HPDE6-E6E7 (cell line): ENCODE results near the gene DGKZ.
"Not testable (repeated sequence)": the region's sequence is repeated elsewhere in the genome, so short reads cannot be mapped to it uniquely, and the experiment has no call there.

Experiments
- DNase-seq: peaks from one replicate; pipeline ENCODE4 v3.0.0; 2011; ENCODE audit warnings: missing footprints; ENCODE audit errors: extremely low spot score

The DGKZ gene, protein sequence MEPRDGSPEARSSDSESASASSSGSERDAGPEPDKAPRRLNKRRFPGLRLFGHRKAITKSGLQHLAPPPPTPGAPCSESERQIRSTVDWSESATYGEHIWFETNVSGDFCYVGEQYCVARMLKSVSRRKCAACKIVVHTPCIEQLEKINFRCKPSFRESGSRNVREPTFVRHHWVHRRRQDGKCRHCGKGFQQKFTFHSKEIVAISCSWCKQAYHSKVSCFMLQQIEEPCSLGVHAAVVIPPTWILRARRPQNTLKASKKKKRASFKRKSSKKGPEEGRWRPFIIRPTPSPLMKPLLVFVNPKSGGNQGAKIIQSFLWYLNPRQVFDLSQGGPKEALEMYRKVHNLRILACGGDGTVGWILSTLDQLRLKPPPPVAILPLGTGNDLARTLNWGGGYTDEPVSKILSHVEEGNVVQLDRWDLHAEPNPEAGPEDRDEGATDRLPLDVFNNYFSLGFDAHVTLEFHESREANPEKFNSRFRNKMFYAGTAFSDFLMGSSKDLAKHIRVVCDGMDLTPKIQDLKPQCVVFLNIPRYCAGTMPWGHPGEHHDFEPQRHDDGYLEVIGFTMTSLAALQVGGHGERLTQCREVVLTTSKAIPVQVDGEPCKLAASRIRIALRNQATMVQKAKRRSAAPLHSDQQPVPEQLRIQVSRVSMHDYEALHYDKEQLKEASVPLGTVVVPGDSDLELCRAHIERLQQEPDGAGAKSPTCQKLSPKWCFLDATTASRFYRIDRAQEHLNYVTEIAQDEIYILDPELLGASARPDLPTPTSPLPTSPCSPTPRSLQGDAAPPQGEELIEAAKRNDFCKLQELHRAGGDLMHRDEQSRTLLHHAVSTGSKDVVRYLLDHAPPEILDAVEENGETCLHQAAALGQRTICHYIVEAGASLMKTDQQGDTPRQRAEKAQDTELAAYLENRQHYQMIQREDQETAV

GRCh38 chr11:46346886-46347636, at the start of gene DGKZ:
DGKZ (plus strand) TSS chr11:46347463; CDS start chr11:46347660, 197 bp downstream.
- DNase-seq, result peak; percentile 76

DNA sequence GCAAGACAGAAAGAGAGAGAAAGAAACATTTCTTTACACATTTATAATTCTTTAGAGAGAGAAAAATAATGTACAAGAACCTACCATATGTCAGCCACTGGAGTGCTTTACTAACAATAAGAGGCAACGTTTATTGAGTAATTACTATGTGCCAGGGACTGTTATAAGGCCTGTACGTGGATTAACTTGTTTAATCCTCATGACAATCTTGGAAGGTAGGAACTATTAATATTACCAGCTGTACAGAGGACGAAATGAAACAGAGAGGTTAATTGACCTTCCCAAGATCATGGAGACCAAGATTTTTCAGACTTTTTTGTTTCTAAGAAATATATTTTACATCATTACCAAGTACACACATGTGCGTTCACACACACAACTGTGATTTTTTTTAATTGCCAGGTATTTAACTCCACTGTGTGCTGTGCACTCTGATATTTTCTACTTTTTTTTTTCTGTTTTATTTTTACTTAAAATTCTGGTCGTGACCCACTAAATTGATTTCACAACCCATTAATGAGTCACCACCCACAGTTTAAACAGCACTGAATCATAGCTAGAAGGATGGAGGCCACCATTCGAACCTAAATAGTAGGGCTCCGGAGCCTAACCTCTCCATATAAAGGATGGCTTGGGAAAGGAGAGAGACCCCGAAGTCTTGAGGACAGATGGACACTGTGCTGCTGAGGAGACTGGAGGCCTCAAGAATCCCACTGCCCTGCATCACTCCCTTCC, 48.4 kb upstream of the DGKZ start:
- DNase-seq, result peak; percentile 78

DNA sequence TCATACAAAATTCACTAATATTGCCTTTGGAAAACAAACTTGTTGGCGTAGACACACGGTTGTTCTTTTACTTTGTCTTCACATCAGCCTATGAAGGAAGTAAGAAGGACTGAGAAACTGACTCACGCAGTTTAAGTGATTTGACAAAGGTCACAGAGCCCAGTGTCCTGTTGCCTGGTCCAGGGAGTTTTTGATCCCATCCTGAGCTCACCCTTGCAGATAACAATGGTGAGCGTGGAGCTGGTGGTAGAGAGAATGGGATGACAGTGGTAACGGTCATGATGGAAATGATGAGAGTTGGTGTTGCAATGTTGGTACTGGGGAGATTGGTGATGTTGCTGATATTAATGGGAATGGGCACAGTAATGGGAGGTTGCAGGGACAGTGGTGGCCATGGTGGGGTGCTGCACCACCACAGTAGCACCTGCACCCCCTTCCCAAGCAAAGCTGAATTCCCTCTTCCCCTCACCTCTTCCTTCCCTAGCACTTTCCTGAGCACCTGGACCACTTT, 47.8 kb upstream of the DGKZ start:
- DNase-seq, result no peak

DNA sequence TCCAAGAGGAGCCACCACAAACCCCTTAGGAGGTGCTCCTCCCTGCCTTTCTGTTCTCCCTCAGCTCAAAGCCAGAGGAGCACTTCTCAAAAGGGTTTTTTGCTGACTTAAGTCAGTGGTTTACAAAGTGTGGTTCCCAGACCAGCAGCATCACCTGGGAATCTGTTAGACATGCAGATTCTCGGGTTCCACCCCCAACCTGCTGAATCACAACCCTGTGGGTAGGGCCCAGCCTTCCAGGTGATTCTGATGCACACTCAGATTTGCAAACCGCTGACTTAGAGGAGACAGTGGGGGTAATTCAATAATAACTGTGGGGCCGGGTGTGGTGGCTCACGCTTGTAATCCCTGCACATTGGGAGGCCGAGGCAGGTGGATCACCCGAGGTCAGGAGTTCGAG, 47.0 kb upstream of the DGKZ start:
- DNase-seq, result no peak

DNA sequence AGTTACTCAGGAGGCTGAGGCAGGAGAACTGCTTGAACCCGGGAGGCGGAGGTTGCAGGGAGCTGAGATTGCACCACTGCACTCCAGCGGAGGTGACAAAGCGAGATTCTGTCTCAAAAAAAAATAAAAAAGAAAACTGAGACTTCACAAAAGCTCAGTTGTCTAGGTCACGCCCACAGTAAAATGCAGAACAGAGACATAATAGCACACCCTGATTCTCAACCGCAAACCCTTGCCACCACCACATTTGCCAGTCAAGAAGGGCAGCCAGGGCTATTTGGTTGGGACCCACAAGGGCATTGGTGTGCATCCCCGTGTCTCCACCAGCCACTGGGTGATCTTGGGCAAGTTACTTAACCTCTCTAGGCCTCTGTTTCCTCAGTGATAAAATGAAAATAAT, 44.4 kb upstream of the DGKZ start:
- DNase-seq, result no peak

- not testable (repeated sequence) for DNase-seq
Observed at GRCh38 chr11:46304036-46304435, 43.2 kb upstream of the DGKZ start.

GRCh38 chr11:46304605-46305179, 42.6 kb upstream of the DGKZ start:
- no peak for DNase-seq

- no peak for DNase-seq
Observed at GRCh38 chr11:46305295-46305694, 42.0 kb upstream of the DGKZ start.

DNA sequence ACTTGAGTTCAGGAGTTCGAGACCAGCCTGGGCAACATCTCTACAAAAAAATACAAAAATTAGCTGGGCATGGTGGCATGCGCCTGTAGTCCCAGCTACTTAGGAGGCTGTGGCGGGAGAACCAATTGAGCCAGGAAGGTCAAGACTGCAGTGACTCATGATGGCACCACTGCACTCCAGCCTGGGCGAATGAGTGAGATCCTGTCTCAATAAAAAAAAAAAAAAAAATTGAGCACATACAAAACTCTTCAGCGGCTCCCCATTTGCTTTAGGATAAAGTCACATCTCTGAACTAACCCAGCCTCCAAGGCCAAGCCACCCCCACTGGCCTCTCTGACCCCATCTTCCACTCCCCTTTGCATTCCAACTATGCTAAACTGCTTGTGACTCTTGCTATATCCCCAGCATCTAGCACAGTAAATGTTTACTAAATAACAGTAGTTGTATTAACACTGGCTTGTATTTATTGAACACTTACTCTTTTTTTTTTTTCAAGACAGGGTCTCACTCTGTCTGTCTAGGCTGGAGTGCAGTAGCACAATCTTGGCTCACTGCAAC, 40.9 kb upstream of the DGKZ start:
- no peak for DNase-seq

- DNase-seq, result no peak
Observed at GRCh38 chr11:46307369-46307768, 39.9 kb upstream of the DGKZ start.

GRCh38 chr11:46307785-46308341, 39.4 kb upstream of the DGKZ start:
- no peak for DNase-seq

DNA sequence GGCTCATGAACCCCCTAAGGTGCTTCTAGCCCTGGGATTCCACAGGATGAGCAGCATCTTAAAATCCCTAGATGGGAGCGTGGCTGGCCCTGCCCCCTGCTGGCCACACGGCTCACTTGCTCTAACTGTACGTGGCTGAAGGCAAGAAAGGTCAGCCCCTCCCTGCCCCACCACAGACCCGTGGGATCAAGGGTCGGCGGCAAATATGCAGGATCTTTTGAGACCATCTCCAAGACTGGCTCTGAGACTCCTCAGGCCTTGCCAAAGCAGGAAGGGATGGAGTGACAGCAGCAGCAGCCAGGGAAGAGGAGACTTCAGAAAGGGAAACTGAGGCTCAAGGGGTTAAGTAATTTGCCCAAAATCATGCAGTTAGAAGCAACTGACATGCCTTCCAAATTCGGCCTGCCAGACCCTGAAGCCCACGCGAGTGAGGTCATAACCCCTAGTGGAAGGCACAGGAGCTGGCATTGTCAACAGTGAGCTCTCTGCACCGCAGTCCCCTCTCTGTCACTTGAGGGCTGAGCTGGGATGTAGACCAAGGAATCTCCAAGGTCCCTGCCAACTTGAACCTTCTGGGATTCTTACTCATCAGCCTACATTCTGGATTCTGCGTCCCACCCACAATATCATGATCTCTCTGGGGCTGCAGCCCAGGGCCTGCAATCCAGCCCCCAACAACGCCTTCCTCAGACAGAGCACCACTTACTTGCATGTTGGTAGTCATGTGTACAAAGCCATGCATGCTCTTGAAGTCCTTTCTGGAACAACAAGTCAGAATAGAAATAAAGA, 38.4 kb upstream of the DGKZ start:
- DNase-seq, result peak; percentile 67

- peak; percentile 50 for DNase-seq
Observed at GRCh38 chr11:46309814-46310259, 37.4 kb upstream of the DGKZ start.

DNA sequence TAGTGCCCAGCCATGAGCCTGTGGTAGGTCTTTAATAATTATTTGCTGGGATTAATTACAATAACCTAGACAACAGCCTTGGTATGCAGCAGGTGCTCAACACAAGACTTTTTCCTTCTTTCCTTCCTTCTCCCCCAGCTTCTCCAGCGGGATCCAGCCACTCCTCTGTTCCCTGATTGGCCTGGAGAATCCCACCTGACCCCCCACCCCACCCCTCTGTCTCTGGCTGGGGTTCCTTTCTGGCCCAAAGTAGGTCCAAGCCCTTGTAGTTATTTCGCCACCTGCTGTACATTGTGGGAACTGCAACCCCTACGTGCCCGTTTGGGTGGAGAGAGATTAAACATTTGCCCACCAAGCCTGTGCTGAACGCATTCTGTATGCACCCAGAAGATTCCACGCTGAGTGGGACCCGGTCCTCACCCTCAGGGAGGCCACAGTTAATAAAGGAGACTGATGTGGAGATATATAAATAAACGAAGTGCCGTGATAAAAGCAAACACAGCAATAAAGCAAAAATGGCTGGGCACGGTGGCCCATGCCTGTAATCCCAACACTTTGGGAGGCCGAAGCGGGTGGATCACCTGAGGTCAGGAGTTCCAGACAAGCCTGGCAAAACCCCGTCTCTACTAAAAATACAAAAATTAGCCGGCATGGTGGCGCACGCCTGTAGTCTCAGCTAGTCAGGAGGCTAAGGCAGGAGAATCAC, 32.1 kb upstream of the DGKZ start:
- peak; percentile 69 for DNase-seq

GRCh38 chr11:46315783-46316563, 31.3 kb upstream of the DGKZ start:
- DNase-seq, result no peak

GRCh38 chr11:46319074-46319453, 28.2 kb upstream of the DGKZ start:
- no peak for DNase-seq

DNA sequence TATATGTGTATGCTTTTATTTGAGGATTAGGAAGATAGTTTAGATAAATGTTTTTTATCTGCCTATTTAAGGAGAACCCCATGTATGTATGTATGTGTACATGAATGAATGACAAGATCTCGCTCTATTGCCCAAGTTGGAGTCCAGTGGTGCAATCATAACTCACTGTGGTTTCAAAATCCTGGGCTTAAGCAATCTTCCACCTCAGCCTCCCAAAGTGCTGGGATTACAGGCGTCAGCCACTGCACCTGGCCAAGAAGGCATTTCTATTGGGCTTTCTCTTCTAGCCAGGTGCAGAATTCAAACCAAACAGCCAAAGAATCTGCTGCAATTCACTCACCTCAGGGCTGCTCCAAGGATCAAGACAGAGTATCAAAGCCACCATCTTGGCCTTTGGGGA, 25.5 kb upstream of the DGKZ start:
- DNase-seq, result no peak

DNA sequence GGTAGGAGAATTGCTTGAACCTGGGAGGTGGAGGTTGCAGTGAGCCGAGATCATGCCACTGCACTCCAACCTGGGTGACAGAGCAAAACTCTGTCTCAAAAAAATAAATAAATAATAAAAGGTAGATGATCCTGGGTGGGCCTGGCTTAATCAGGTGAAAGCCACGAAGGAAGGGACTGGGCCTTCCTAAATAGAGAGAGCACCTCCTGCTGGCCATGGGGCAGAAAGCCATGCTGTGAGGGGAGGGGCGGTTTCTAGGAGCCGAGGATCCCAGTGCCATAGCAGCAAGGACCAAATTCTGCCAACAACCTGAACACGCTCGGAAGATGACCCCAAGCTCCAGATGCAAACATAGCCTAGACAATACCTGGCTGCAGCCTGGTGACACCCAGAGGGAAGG, 24.5 kb upstream of the DGKZ start:
- DNase-seq, result no peak
